Gastrocnemius medialis (tissue), 4 donors: ENCODE measurements around the gene ADAP1.

Experiments
- POLR2A ChIP-seq, 2 donors: fragments of 450-650 bp; IDR thresholded peaks; one replicate each; pipeline ENCODE4 v1.6.1; 2017; ENCODE audit warnings: antibody characterized with exemption in 2 of 2, mild to moderate bottlenecking in 2 of 2, moderate library complexity in 2 of 2
- TF ChIP-seq, protein P1 (sequence below), 5 experiments: fragments of 450-650 bp in 3 of 5; fragments of 200-600 bp in 2 of 5; sonication (generic) in 2 of 5; IDR thresholded peaks in 4 of 5; conservative IDR thresholded peaks in 1 of 5; 1 replicate in 4 of 5; 2 replicates in 1 of 5; pipeline ENCODE4 v1.5.1; 2016 to 2019; ENCODE audit warnings: antibody characterized with exemption in 5 of 5, mild to moderate bottlenecking in 3 of 5, moderate library complexity in 3 of 5

DNA sequence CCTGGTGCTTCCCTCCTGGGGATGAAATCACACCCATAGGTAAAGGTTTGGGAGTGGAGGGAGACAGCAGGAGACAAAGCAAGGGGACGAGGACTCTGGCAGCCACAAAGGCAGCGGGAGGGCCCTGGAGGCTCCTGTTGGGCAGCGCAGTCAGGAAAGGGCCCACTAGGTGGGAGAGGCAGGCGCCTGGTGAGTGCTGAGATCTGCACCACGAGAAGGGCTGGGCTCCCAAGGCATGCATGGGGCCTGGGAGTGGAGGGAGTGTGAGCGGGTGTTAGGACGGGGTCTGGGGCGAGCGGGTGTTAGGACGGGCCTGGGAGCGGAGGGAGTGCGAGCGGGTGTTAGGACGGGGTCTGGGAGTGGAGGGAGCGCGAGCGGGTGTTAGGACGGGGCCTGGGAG lies 65.1 kb downstream of the ADAP1 start:
- TF ChIP-seq POLR2A (IDR thresholded peaks at IDR 0.05) = no peak
- TF ChIP-seq, protein P1, sequence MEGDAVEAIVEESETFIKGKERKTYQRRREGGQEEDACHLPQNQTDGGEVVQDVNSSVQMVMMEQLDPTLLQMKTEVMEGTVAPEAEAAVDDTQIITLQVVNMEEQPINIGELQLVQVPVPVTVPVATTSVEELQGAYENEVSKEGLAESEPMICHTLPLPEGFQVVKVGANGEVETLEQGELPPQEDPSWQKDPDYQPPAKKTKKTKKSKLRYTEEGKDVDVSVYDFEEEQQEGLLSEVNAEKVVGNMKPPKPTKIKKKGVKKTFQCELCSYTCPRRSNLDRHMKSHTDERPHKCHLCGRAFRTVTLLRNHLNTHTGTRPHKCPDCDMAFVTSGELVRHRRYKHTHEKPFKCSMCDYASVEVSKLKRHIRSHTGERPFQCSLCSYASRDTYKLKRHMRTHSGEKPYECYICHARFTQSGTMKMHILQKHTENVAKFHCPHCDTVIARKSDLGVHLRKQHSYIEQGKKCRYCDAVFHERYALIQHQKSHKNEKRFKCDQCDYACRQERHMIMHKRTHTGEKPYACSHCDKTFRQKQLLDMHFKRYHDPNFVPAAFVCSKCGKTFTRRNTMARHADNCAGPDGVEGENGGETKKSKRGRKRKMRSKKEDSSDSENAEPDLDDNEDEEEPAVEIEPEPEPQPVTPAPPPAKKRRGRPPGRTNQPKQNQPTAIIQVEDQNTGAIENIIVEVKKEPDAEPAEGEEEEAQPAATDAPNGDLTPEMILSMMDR (IDR thresholded peaks at IDR 0.05 in 4 of 5, conservative IDR thresholded peaks at IDR 0.05 in 1 of 5) = no peak
